Hepatocyte (in vitro differentiated cells): ENCODE measurements around the gene AVPI1. TPM values are rescaled to one million over a fixed set of nuclear protein-coding genes. Genes with fewer than 3 reads are reported as not detected.
A peak's percentile ranks its signal among the peaks of the same experiment; 100 is the strongest.

ENCODE experiments used
- DNase-seq: peaks from one replicate; pipeline ENCODE4 v3.0.0-alpha.2; 2016; ENCODE audit warnings: low spot score
- H2AFZ ChIP-seq: fragments of 200-600 bp; sonication (generic); 2 replicates; pipeline ENCODE4 v1.6.0; 2016; ENCODE audit warnings: antibody characterized with exemption, mild to moderate bottlenecking
- H3K27ac ChIP-seq: fragments of 200-600 bp; sonication (generic); 2 replicates; pipeline ENCODE4 v1.5.1; 2016; ENCODE audit warnings: mild to moderate bottlenecking
- H3K27me3 ChIP-seq: fragments of 200-600 bp; sonication (generic); 2 replicates; pipeline ENCODE4 v1.6.1; 2016
- H3K36me3 ChIP-seq: fragments of 200-600 bp; sonication (generic); replicated peaks from 2 replicates; pipeline ENCODE4 v1.5.1; 2016; ENCODE audit warnings: low read depth; ENCODE audit not compliant: insufficient read depth
- H3K4me1 ChIP-seq: fragments of 200-600 bp; sonication (generic); 2 replicates; pipeline ENCODE4 v1.5.1; 2016; ENCODE audit warnings: mild to moderate bottlenecking, moderate library complexity; ENCODE audit not compliant: insufficient read depth
- H3K4me2 ChIP-seq: fragments of 200-600 bp; sonication (generic); 2 replicates; pipeline ENCODE4 v1.6.0; 2016
- H3K4me3 ChIP-seq: fragments of 200-600 bp; sonication (generic); 2 replicates; pipeline ENCODE4 v1.5.1; 2016; ENCODE audit warnings: mild to moderate bottlenecking
- H3K79me2 ChIP-seq: fragments of 200-600 bp; sonication (generic); 2 replicates; pipeline ENCODE4 v1.6.0; 2017; ENCODE audit warnings: mild to moderate bottlenecking
- H3K9me2 ChIP-seq: fragments of 200-600 bp; sonication (generic); replicated peaks from 2 replicates; pipeline ENCODE4 v1.6.0; 2017; ENCODE audit warnings: mild to moderate bottlenecking; ENCODE audit not compliant: insufficient read depth
- H3K9me3 ChIP-seq: fragments of 200-600 bp; sonication (generic); 2 replicates; pipeline ENCODE4 v1.5.1; 2016; ENCODE audit warnings: low read depth, mild to moderate bottlenecking
- H4K20me1 ChIP-seq: fragments of 200-600 bp; sonication (generic); 2 replicates; pipeline ENCODE4 v1.6.0; 2016; ENCODE audit warnings: mild to moderate bottlenecking; ENCODE audit not compliant: insufficient read depth, poor library complexity, severe bottlenecking
- CTCF ChIP-seq: fragments of 200-600 bp; sonication (generic); IDR thresholded peaks from 2 replicates; pipeline ENCODE4 v1.5.1; 2016; ENCODE audit warnings: antibody characterized with exemption, mild to moderate bottlenecking; ENCODE audit not compliant: poor library complexity
- EZH2 ChIP-seq: fragments of 200-600 bp; sonication (generic); IDR thresholded peaks from 2 replicates; pipeline ENCODE4 v1.6.1; 2016; ENCODE audit warnings: antibody characterized with exemption, mild to moderate bottlenecking, borderline replicate concordance
- EZH2phosphoT487 ChIP-seq: fragments of 200-600 bp; sonication (generic); IDR thresholded peaks from one replicate; pipeline ENCODE4 v1.6.1; 2018; ENCODE audit warnings: antibody characterized with exemption, mild to moderate bottlenecking, low read depth, moderate library complexity; ENCODE audit not compliant: unreplicated experiment, severe bottlenecking
- WGBS: methylation state at CpG from one replicate; pipeline ENCODE4 v1.1.6; 2016; ENCODE audit warnings: low lambda C conversion rate; ENCODE audit errors: missing lambda C conversion rate; 5-methylcytosine and 5-hydroxymethylcytosine counted together
- polyA plus RNA-seq: library from polyadenylated mRNA; unstranded; fragments of >200 nt; fragmentation: Nextera tagmentation; extraction: Ambion mirVana; gene quantifications from 2 replicates; pipeline ENCODE4 v1.2.1, GENCODE V29; 2016
- total RNA-seq: library from RNA; depleted of rRNA; stranded (reverse); fragments of >200 nt; gene quantifications from 2 replicates; pipeline ENCODE4 v1.2.3, GENCODE V29; 2014

The AVPI1 gene
- total and polyA plus RNA-seq, 2 experiments from 2014 or later = 26.4 to 34.1 TPM

DNA sequence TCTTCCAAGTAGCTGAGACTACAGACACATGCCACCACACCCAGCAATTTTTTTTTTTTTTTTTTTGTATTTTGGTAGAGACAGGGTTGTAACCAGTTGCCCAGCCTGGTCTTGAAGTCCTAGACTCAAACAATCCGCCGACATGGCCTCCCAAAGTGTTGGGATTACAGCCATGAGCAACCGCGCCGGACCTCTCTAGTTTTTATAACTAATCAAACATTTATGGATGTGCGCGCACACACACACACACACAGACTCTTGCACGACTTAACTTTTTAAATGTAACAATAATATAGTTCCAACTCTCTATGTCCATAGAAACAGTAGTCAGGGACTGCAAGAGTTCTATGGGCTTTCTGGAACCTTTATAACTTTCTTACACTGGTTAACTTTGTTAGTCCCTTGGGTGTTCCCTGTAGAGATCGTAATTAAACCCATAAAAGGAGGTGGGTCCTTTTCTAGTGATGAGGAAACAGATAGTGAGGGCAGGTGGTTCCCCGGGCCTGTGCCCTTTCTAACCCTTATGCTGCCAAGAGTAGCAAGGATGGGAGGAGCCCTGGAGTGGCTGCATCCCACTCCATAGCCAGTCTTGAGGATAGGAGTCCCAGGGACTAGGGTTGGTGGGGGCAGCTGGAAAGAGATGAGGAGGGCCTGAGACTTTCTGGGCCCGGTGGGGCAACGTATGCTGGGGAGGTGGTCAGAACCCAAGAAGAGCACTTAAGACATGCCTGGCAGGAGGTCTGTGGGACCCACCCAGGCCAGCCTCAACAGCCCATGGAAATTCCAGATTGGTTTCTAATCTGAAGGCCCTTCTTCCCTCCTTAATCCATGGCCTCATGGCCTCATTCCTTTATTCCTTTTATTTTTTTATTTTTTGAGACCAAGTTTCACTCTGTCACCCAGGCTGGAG lies 35.1 kb upstream of the AVPI1 start:
- TF ChIP-seq EZH2phosphoT487 (no peak), EZH2 (no peak), CTCF (no peak)
- Histone ChIP-seq H3K4me3 (no peak overlapping the region), H3K9me2 (no peaks in the 10 kb centered on the region), H3K9me3 (no peaks in the 10 kb centered on the region), H4K20me1 (no peaks in the 10 kb centered on the region), H3K27me3 (no peaks in the 10 kb centered on the region), H3K36me3 (no peaks in the 10 kb centered on the region), H3K27ac (no peak overlapping the region), H3K79me2 (peaks cover 6% of the 10 kb centered on the region), H3K4me1 (peaks cover 17% of the 10 kb centered on the region), H2AFZ (no peak overlapping the region), H3K4me2 (no peak overlapping the region)
- no peak for DNase-seq
- 92% methylated on average over 12 of the region's 12 CpGs for WGBS

DNA sequence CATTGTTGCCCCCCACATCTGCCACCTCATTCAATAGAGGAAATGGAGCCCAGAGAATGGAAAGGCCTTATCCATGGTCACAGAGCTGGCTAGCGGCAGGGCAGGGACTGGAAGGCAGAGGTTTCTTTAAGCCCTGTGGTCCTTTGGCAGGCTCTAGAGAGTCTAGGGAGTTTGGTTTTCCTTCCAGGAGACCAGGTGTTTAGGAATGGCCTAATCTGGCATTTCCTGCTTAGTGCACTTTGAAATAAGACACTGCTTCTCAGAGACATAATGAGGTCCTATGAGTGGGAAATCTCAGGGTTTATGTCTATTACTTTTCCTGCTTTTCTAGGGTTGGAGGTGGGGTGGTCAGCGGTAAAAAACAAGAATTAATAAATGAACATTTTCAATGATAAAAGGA lies 32.6 kb upstream of the AVPI1 start:
- Histone ChIP-seq H3K27ac (peak overlapping the region; percentile 57), H4K20me1 (no peaks in the 10 kb centered on the region), H3K36me3 (no peaks in the 10 kb centered on the region), H3K27me3 (no peaks in the 10 kb centered on the region), H3K79me2 (peaks cover 28% of the 10 kb centered on the region), H3K9me2 (no peaks in the 10 kb centered on the region), H2AFZ (no peak overlapping the region), H3K4me1 (peaks cover 35% of the 10 kb centered on the region), H3K4me2 (no peak overlapping the region), H3K4me3 (no peak overlapping the region), H3K9me3 (no peaks in the 10 kb centered on the region)
- 86% methylated on average over 2 of the region's 2 CpGs for WGBS
- no peak for TF ChIP-seq EZH2
- no peak for TF ChIP-seq EZH2phosphoT487
- TF ChIP-seq CTCF = no peak
- DNase-seq = no peak

- H3K79me2 ChIP-seq = peaks cover 28% of the 10 kb centered on the region
- H3K9me3 ChIP-seq = no peaks in the 10 kb centered on the region
- 59% methylated on average over 8 of the region's 8 CpGs for WGBS
- no peaks in the 10 kb centered on the region for H3K9me2 ChIP-seq
- no peak overlapping the region for H3K4me3 ChIP-seq
- peak overlapping the region; percentile 46 for H3K4me2 ChIP-seq
- H4K20me1 ChIP-seq = no peaks in the 10 kb centered on the region
- H2AFZ ChIP-seq = no peak overlapping the region
- no peaks in the 10 kb centered on the region for H3K27me3 ChIP-seq
- TF ChIP-seq EZH2 (no peak), CTCF (no peak), EZH2phosphoT487 (no peak)
- peak overlapping the region; percentile 57 for H3K27ac ChIP-seq
- peak; percentile 76 for DNase-seq
- peaks cover 35% of the 10 kb centered on the region for H3K4me1 ChIP-seq
- no peaks in the 10 kb centered on the region for H3K36me3 ChIP-seq
Measured at GRCh38 chr10:97718659-97719142, 31.7 kb upstream of the AVPI1 start.
